HCT116 (cell line): ENCODE results near the gene CLTA. TPM values are rescaled to one million over a fixed set of nuclear protein-coding genes. Genes with fewer than 3 reads are reported as not detected.
A peak's percentile ranks its signal among the peaks of the same experiment; 100 is the strongest.

Experiments used
- ATAC-seq: fragments of 200-7000 bp; cut with Tn5 transposase; 2 replicates; pipeline ENCODE4 v1.9.1; 2020; ENCODE audit warnings: mild to moderate bottlenecking, moderate library complexity
- Bru-seq: library from RNA; stranded (reverse); fragments of 400-500 nt; gene quantifications from one replicate; lab custom pipeline; 2021; lab: Mats Ljungman, UMichigan
- BruChase-seq, 2 experiments: library from RNA; stranded (reverse); fragments of 400-500 nt; gene quantifications; one replicate each; lab custom pipeline; 2021; lab: Mats Ljungman, UMichigan
- BruUV-seq: library from RNA; stranded (reverse); fragments of 400-500 nt; replicated peaks from 2 replicates; lab custom pipeline; 2021; lab: Mats Ljungman, UMichigan
- CTCF ChIA-PET: fragments of 300-600 bp; sonication (Branson Sonifier 250); formaldehyde crosslinking; loops from one replicate; lab custom pipeline; 2021; ENCODE audit warnings: antibody characterized with exemption; lab: Charles Lee
- POLR2A ChIA-PET: fragments of 300-600, 350-600 bp; sonication (Branson Sonifier 250); formaldehyde crosslinking; loops from one replicate; lab custom pipeline; 2021; ENCODE audit warnings: antibody characterized with exemption; lab: Charles Lee
- RAD21 ChIA-PET, 2 experiments: fragments of 300-600 bp; sonication (Branson Sonifier 250); formaldehyde crosslinking; loops; one replicate each; lab custom pipeline; 2023; ENCODE audit warnings: low total read pairs in 2 of 2; ENCODE audit not compliant: uncharacterized antibody in 2 of 2, unreplicated experiment in 2 of 2, low non-redundant PET in 1 of 2; lab: Charles Lee
- DNase-seq: peaks from one replicate; pipeline ENCODE4 v3.0.0-alpha.2; 2010; ENCODE audit warnings: low read depth, low spot score
- H2AFZ ChIP-seq: fragments of 200-600 bp; shearing (Covaris generic), sonication (generic); 2 replicates; pipeline ENCODE4 v1.6.1; 2017; ENCODE audit warnings: low read depth, mixed run types, mixed read lengths, antibody characterized with exemption, low read length; ENCODE audit not compliant: poor library complexity, severe bottlenecking
- H3K27ac ChIP-seq: 2 replicates; pipeline ENCODE4 v1.5.1; 2012; ENCODE audit warnings: low read depth, low read length
- H3K27me3 ChIP-seq: fragments of 200-600 bp; sonication (generic); 2 replicates; pipeline ENCODE4 v1.6.1; 2016; ENCODE audit warnings: mixed run types, low read length, mixed read lengths; ENCODE audit not compliant: insufficient read depth
- H3K36me3 ChIP-seq, 2 experiments: fragments of 200-500 bp in 1 of 2; fragments of 200-600 bp in 1 of 2; sonication (Bioruptor generic) in 1 of 2; sonication (generic) in 1 of 2; 2 replicates each; pipeline versions ENCODE4 v1.5.1 to v1.6.1; 2014 to 2016; ENCODE audit warnings: low read length in 2 of 2, inconsistent platforms in 1 of 2, mixed read lengths in 1 of 2, mixed run types in 1 of 2; ENCODE audit not compliant: insufficient read depth in 2 of 2, control insufficient read depth in 1 of 2
- H3K4me1 ChIP-seq, 2 experiments: fragments of 200-600 bp in 1 of 2; sonication (generic) in 1 of 2; 2 replicates each; pipeline versions ENCODE4 v1.5.1 to v1.6.1; 2012 to 2017; ENCODE audit warnings: low read length in 2 of 2, inconsistent platforms in 1 of 2, mild to moderate bottlenecking in 1 of 2, mixed read lengths in 1 of 2, mixed run types in 1 of 2, moderate library complexity in 1 of 2; ENCODE audit not compliant: insufficient read depth in 2 of 2, control insufficient read depth in 1 of 2
- H3K4me2 ChIP-seq: fragments of 200-600 bp; sonication (generic); 2 replicates; pipeline ENCODE4 v1.6.1; 2017; ENCODE audit warnings: mixed run types, low read length, mixed read lengths
- H3K4me3 ChIP-seq, 2 experiments: fragments of 200-600 bp in 1 of 2; sonication (generic) in 1 of 2; replicated peaks in 1 of 2; 2 replicates each; pipeline ENCODE4 v1.5.1; 2011 to 2016; ENCODE audit warnings: low read length in 2 of 2, control low read depth in 1 of 2, low read depth in 1 of 2, mild to moderate bottlenecking in 1 of 2, mixed read lengths in 1 of 2, mixed run types in 1 of 2
- H3K79me2 ChIP-seq: fragments of 200-600 bp; sonication (generic); 2 replicates; pipeline ENCODE4 v1.6.1; 2017; ENCODE audit warnings: mild to moderate bottlenecking, mixed run types, low read length, moderate library complexity, mixed read lengths; ENCODE audit not compliant: insufficient read depth
- H3K9ac ChIP-seq: fragments of 200-600 bp; sonication (generic); 2 replicates; pipeline ENCODE4 v1.6.1; 2016; ENCODE audit warnings: low read length, mixed read lengths
- H3K9me2 ChIP-seq: fragments of 200-600 bp; sonication (generic), shearing (Covaris generic); 2 replicates; pipeline ENCODE4 v1.6.1; 2017; ENCODE audit warnings: mixed run types, mild to moderate bottlenecking, moderate library complexity; ENCODE audit not compliant: insufficient read depth
- H3K9me3 ChIP-seq, 2 experiments: fragments of 200-500 bp in 1 of 2; fragments of 200-600 bp in 1 of 2; sonication (Bioruptor generic) in 1 of 2; sonication (generic) in 1 of 2; 2 replicates each; pipeline ENCODE4 v1.6.1; 2014 to 2017; ENCODE audit warnings: low read length in 2 of 2, mixed read lengths in 2 of 2, inconsistent platforms in 1 of 2, low read depth in 1 of 2, mild to moderate bottlenecking in 1 of 2, mixed run types in 1 of 2, moderate library complexity in 1 of 2; ENCODE audit not compliant: control insufficient read depth in 1 of 2, insufficient read depth in 1 of 2
- H4K20me1 ChIP-seq: fragments of 200-600 bp; sonication (generic), shearing (Covaris generic); 2 replicates; pipeline ENCODE4 v1.6.1; 2017; ENCODE audit warnings: mixed run types, mild to moderate bottlenecking, moderate library complexity; ENCODE audit not compliant: insufficient read depth
- CBX3 ChIP-seq: IDR thresholded peaks from 2 replicates; pipeline ENCODE4 v1.6.1; 2012; ENCODE audit warnings: low read depth
- CEBPB ChIP-seq: IDR thresholded peaks from 2 replicates; pipeline ENCODE4 v1.6.1; 2012; ENCODE audit warnings: low read depth
- ELF1 ChIP-seq: IDR thresholded peaks from 2 replicates; pipeline ENCODE4 v1.6.1; 2012; ENCODE audit warnings: low read depth, borderline replicate concordance
- EZH2phosphoT487 ChIP-seq: fragments of 200-600 bp; IDR thresholded peaks from 2 replicates; pipeline ENCODE4 v1.6.1; 2018; ENCODE audit warnings: antibody characterized with exemption, borderline replicate concordance
- JUND ChIP-seq: IDR thresholded peaks from 2 replicates; pipeline ENCODE4 v1.6.1; 2012
- MAX ChIP-seq: IDR thresholded peaks from 2 replicates; pipeline ENCODE4 v1.6.1; 2012
- POLR2A ChIP-seq: IDR thresholded peaks from 2 replicates; pipeline ENCODE4 v1.7.0; 2011; ENCODE audit warnings: borderline replicate concordance; ENCODE audit not compliant: insufficient read depth, insufficient read length; ENCODE audit errors: extremely low read depth
- SIN3A ChIP-seq: IDR thresholded peaks from 2 replicates; pipeline ENCODE4 v1.6.1; 2012; ENCODE audit warnings: low read depth
- SP1 ChIP-seq: IDR thresholded peaks from 2 replicates; pipeline ENCODE4 v1.6.1; 2012; ENCODE audit warnings: low read depth
- SRF ChIP-seq: IDR thresholded peaks from 2 replicates; pipeline ENCODE4 v1.6.1; 2012; ENCODE audit warnings: low read depth
- ZBTB33 ChIP-seq: IDR thresholded peaks from 2 replicates; pipeline ENCODE4 v1.6.1; 2011; ENCODE audit warnings: mild to moderate bottlenecking, low read length, moderate library complexity; ENCODE audit not compliant: insufficient replicate concordance; ENCODE audit errors: extremely low read depth
- ZFX ChIP-seq: fragments of 450-650 bp; IDR thresholded peaks from 2 replicates; pipeline ENCODE4 v1.6.1; 2017
- intact Hi-C: fragments of 100-400 bp; cut with micrococcal nuclease; formaldehyde crosslinking; loops from 2 replicates; pipeline ENCODE4 v1.10.0; 2022
- long read RNA-seq: library from polyadenylated mRNA; unstranded; transcript quantifications from one replicate; pipeline ENCODE4 v2.0.0, GENCODE V29; 2021; ENCODE audit not compliant: unreplicated experiment
- polyA plus RNA-seq: library from polyadenylated mRNA; unstranded; fragments of >200 nt; gene quantifications from 2 replicates; pipeline ENCODE4 v1.2.1, GENCODE V29; 2012; ENCODE audit warnings: missing spikeins
- total RNA-seq: library from RNA; stranded (reverse); gene quantifications from one replicate; pipeline ENCODE4 v1.2.1, GENCODE V29; 2021; ENCODE audit not compliant: unreplicated experiment
- TF ChIP-seq, protein P1 (sequence below), 3 experiments: fragments of 200-600 bp in 1 of 3; sonication (generic) in 1 of 3; IDR thresholded peaks in 2 of 3; conservative IDR thresholded peaks in 1 of 3; 2 replicates each; pipeline ENCODE4 v1.5.1; 2012 to 2017; ENCODE audit warnings: low read depth in 2 of 3, low read length in 2 of 3, antibody characterized with exemption in 1 of 3, borderline replicate concordance in 1 of 3, control low read depth in 1 of 3, mild to moderate bottlenecking in 1 of 3, mixed read lengths in 1 of 3, mixed run types in 1 of 3, moderate library complexity in 1 of 3; ENCODE audit not compliant: insufficient read depth in 1 of 3
- TF ChIP-seq, protein P2 (sequence below): IDR thresholded peaks from 2 replicates; pipeline ENCODE4 v1.6.1; 2012; ENCODE audit warnings: low read depth

The CLTA gene, protein sequence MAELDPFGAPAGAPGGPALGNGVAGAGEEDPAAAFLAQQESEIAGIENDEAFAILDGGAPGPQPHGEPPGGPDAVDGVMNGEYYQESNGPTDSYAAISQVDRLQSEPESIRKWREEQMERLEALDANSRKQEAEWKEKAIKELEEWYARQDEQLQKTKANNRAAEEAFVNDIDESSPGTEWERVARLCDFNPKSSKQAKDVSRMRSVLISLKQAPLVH
- total RNA-seq (152 TPM), Bru-seq, nascent RNA (percentile 89 among the genes with signal in this experiment), BruChase-seq, experiment 1, labeled RNA remaining after a 6-hour chase (percentile 86 among the genes with signal in this experiment), BruChase-seq, experiment 2, labeled RNA remaining after a 2-hour chase (percentile 81 among the genes with signal in this experiment)
- polyA plus RNA-seq, result 139 and 184 TPM in 2 replicates
- long read RNA-seq, transcript CLTA-202 (5 exons, 1,073 nt), result major isoform, 140 of 180 reads
- long read RNA-seq, partial matches to known transcripts, result 13 of 180 reads
- long read RNA-seq, other reads (novel, unspliced or antisense), result 25 of 180 reads

DNA sequence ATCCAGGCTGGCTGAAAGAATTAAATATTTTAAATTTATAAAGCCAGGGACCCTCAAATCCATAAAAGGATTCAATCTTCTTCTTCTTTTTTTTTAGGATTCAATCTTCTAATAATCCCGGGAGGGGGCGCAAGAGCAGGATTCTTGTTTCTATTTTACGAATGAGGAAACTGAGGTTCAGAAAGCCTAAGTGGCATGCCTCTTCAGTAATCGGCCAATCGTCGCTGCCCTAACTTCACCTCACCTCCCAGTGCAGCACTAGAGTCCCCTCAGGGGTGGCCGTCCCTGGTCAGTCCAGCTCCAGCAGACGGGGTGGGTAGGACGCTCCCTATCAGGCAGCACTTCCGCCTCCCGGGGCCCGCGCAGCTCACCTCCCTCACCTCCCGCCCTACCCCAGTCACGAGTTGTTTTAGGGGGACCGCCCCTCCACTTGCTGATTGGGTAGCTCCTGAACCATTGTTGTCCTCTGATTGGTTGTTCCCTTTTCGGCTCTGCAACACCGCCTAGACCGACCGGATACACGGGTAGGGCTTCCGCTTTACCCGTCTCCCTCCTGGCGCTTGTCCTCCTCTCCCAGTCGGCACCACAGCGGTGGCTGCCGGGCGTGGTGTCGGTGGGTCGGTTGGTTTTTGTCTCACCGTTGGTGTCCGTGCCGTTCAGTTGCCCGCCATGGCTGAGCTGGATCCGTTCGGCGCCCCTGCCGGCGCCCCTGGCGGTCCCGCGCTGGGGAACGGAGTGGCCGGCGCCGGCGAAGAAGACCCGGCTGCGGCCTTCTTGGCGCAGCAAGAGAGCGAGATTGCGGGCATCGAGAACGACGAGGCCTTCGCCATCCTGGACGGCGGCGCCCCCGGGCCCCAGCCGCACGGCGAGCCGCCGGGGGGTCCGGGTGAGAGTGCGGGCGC, at the start of gene CLTA:
Gene CLTA, plus strand, starts transcription at position 534 of the 902 bp plus-strand sequence. Its CDS starts 136 bp downstream, at position 670.
- ATAC-seq, result peak; percentile 98
- peak within 1 kb of the TSS; percentile 86 for H3K4me2 ChIP-seq
- H3K9me3 ChIP-seq, result no peaks in the 10 kb centered on the region
- peak within 1 kb of the TSS; percentile 89 for H3K9ac ChIP-seq
- intact Hi-C loops, result no loop called here
- ChIA-PET RAD21 (interaction anchor here in 1 of 2 experiments (0.6 to 1.0 kb wide), 2 partner anchors 138 to 243 kb away, joined by 3 to 4 read pairs; no protein-coding TSS in a partner anchor), CTCF (interaction anchor here (0.6 to 2.6 kb wide), 10 partner anchors 10 to 538 kb away, joined by 3 to 22 read pairs (median 4); no protein-coding TSS in a partner anchor), POLR2A (interaction anchor here (0.6 to 2.5 kb wide), 10 partner anchors 8 to 87 kb away, joined by 3 to 13 read pairs (median 4); partner anchors contain the start of gene GLIPR2)
- H3K36me3 ChIP-seq, result peaks cover 0 to 10% of the 10 kb centered on the region in 2 experiments; a peak in 2 of 4 replicates
- 0 out of 2 replicates have a peak, but pooled peaks cover 5% of the 10 kb centered on the region for H4K20me1 ChIP-seq
- BruUV-seq, result no TSS peak
- peaks cover 12 to 20% of the 10 kb centered on the region in 2 experiments for H3K4me1 ChIP-seq
- H3K9me2 ChIP-seq, result no peaks in the 10 kb centered on the region
- H2AFZ ChIP-seq, result peak within 1 kb of the TSS; percentile 92
- peak within 1 kb of the TSS; percentile 80 for H3K27ac ChIP-seq
- peak within 1 kb of the TSS; percentile 87 to 91 for H3K4me3 ChIP-seq
- DNase-seq, result peak; percentile 98
- no peaks in the 10 kb centered on the region for H3K27me3 ChIP-seq
- H3K79me2 ChIP-seq, result peaks cover 49% of the 10 kb centered on the region
- peak; percentile 84 for TF ChIP-seq ELF1
- peak; percentile 94 for TF ChIP-seq SIN3A
- peak; percentile 7 for TF ChIP-seq ZBTB33
- TF ChIP-seq EZH2phosphoT487, result no peak
- no peak for TF ChIP-seq JUND
- TF ChIP-seq MAX, result peak; percentile 65
- peak; percentile 89 for TF ChIP-seq SRF
- TF ChIP-seq POLR2A, result peak; percentile 96
- peak; percentile 47; the same call in 1 of the 2 replicates for TF ChIP-seq CBX3
- TF ChIP-seq, protein P1, sequence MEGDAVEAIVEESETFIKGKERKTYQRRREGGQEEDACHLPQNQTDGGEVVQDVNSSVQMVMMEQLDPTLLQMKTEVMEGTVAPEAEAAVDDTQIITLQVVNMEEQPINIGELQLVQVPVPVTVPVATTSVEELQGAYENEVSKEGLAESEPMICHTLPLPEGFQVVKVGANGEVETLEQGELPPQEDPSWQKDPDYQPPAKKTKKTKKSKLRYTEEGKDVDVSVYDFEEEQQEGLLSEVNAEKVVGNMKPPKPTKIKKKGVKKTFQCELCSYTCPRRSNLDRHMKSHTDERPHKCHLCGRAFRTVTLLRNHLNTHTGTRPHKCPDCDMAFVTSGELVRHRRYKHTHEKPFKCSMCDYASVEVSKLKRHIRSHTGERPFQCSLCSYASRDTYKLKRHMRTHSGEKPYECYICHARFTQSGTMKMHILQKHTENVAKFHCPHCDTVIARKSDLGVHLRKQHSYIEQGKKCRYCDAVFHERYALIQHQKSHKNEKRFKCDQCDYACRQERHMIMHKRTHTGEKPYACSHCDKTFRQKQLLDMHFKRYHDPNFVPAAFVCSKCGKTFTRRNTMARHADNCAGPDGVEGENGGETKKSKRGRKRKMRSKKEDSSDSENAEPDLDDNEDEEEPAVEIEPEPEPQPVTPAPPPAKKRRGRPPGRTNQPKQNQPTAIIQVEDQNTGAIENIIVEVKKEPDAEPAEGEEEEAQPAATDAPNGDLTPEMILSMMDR (IDR thresholded peaks at IDR 0.05 in 2 of 3, conservative IDR thresholded peaks at IDR 0.05 in 1 of 3; ENCODE audit: borderline replicate concordance in 1 of 3, insufficient read depth in 1 of 3, low read depth in 2 of 3, low read length in 2 of 3), result peak; percentile 35 to 56 (median 52); a peak in 4 of 6 replicates
- TF ChIP-seq, protein P2, sequence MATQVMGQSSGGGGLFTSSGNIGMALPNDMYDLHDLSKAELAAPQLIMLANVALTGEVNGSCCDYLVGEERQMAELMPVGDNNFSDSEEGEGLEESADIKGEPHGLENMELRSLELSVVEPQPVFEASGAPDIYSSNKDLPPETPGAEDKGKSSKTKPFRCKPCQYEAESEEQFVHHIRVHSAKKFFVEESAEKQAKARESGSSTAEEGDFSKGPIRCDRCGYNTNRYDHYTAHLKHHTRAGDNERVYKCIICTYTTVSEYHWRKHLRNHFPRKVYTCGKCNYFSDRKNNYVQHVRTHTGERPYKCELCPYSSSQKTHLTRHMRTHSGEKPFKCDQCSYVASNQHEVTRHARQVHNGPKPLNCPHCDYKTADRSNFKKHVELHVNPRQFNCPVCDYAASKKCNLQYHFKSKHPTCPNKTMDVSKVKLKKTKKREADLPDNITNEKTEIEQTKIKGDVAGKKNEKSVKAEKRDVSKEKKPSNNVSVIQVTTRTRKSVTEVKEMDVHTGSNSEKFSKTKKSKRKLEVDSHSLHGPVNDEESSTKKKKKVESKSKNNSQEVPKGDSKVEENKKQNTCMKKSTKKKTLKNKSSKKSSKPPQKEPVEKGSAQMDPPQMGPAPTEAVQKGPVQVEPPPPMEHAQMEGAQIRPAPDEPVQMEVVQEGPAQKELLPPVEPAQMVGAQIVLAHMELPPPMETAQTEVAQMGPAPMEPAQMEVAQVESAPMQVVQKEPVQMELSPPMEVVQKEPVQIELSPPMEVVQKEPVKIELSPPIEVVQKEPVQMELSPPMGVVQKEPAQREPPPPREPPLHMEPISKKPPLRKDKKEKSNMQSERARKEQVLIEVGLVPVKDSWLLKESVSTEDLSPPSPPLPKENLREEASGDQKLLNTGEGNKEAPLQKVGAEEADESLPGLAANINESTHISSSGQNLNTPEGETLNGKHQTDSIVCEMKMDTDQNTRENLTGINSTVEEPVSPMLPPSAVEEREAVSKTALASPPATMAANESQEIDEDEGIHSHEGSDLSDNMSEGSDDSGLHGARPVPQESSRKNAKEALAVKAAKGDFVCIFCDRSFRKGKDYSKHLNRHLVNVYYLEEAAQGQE, result no peak
- TF ChIP-seq ZFX, result peak; percentile 84
- peak; percentile 90 for TF ChIP-seq SP1
- TF ChIP-seq CEBPB, result no peak
